BE2C (cell line): ENCODE data around the gene ADAMTS2.

Experiments
- DNase-seq: peaks from one replicate; pipeline ENCODE4 v3.0.0-alpha.2; 2020
- H3K27me3 ChIP-seq: fragments of 250-450 bp; sonication (Bioruptor Pico); 2 replicates; pipeline ENCODE4 v1.5.1; 2020; ENCODE audit warnings: mild to moderate bottlenecking
- H3K36me3 ChIP-seq: fragments of 250-450 bp; sonication (Bioruptor Pico); 2 replicates; pipeline ENCODE4 v1.5.1; 2020; ENCODE audit warnings: mild to moderate bottlenecking
- H3K4me1 ChIP-seq: fragments of 250-450 bp; sonication (Bioruptor Pico); 2 replicates; pipeline ENCODE4 v1.5.1; 2020
- H3K4me3 ChIP-seq: 2 replicates; pipeline ENCODE4 v1.5.1; 2011; ENCODE audit warnings: low read depth, low read length
- H3K9me3 ChIP-seq: fragments of 250-450 bp; sonication (Bioruptor Pico); 2 replicates; pipeline ENCODE4 v1.5.1; 2020
- CTCF ChIP-seq: IDR thresholded peaks from 2 replicates; pipeline ENCODE4 v1.5.1; 2012; ENCODE audit warnings: mild to moderate bottlenecking, low read depth, low read length

Gene ADAMTS2

GRCh38 chr5:179222246-179223017 is 122.8 kb downstream of the ADAMTS2 start:
- Histone ChIP-seq H3K36me3 (no peaks in the 10 kb centered on the region), H3K4me1 (no peaks in the 10 kb centered on the region), H3K9me3 (no peaks in the 10 kb centered on the region; the same call in none of the 2 replicates), H3K4me3 (no peak overlapping the region), H3K27me3 (no peaks in the 10 kb centered on the region)
- DNase-seq, result no peak
- no peak for TF ChIP-seq CTCF

- H3K4me1 ChIP-seq, result no peaks in the 10 kb centered on the region
- H3K4me3 ChIP-seq, result no peak overlapping the region
- no peaks in the 10 kb centered on the region for H3K36me3 ChIP-seq
- H3K9me3 ChIP-seq, result no peaks in the 10 kb centered on the region; the same call in none of the 2 replicates
- H3K27me3 ChIP-seq, result no peaks in the 10 kb centered on the region
- no peak for DNase-seq
- no peak for TF ChIP-seq CTCF
Observed at GRCh38 chr5:179221877-179222220, 123.4 kb downstream of the ADAMTS2 start.

- Histone ChIP-seq H3K36me3 (no peaks in the 10 kb centered on the region), H3K27me3 (no peaks in the 10 kb centered on the region), H3K9me3 (no peaks in the 10 kb centered on the region; the same call in none of the 2 replicates), H3K4me3 (no peak overlapping the region), H3K4me1 (no peaks in the 10 kb centered on the region)
- DNase-seq, result no peak
- TF ChIP-seq CTCF, result no peak
Observed at GRCh38 chr5:179221196-179221876, 123.9 kb downstream of the ADAMTS2 start.

- TF ChIP-seq CTCF, result no peak
- Histone ChIP-seq H3K36me3 (no peaks in the 10 kb centered on the region), H3K4me3 (no peak overlapping the region), H3K9me3 (no peaks in the 10 kb centered on the region; the same call in none of the 2 replicates), H3K27me3 (no peaks in the 10 kb centered on the region), H3K4me1 (no peaks in the 10 kb centered on the region)
- DNase-seq, result no peak
Observed at GRCh38 chr5:179220716-179221115, 124.5 kb downstream of the ADAMTS2 start.

- DNase-seq, result no peak
- H3K27me3 ChIP-seq, result no peaks in the 10 kb centered on the region
Observed at GRCh38 chr5:179219661-179220620, 125.3 kb downstream of the ADAMTS2 start.

More at GRCh38 chr5:179219661-179220620, 125.3 kb downstream of the ADAMTS2 start:
- H3K4me1 ChIP-seq, result no peaks in the 10 kb centered on the region
- no peak for TF ChIP-seq CTCF
- no peaks in the 10 kb centered on the region; the same call in none of the 2 replicates for H3K9me3 ChIP-seq
- H3K36me3 ChIP-seq, result no peaks in the 10 kb centered on the region
- H3K4me3 ChIP-seq, result no peak overlapping the region
